GM12878 (cell line): ENCODE data around the gene BEST4. TPM values are rescaled to one million over a fixed set of nuclear protein-coding genes. Genes with fewer than 3 reads are reported as not detected.

ENCODE experiments used
- BHLHE40 ChIP-seq, 2 experiments: fragments of 450-650 bp in 1 of 2; IDR thresholded peaks; 2 replicates each; pipeline ENCODE4 v1.6.1; 2011 to 2017; ENCODE audit warnings: low read depth in 2 of 2, borderline replicate concordance in 1 of 2, improper control_type of control experiment in 1 of 2, low read length in 1 of 2, mild to moderate bottlenecking in 1 of 2
- CBX3 ChIP-seq: fragments of 200-600 bp; sonication (generic); IDR thresholded peaks from 2 replicates; pipeline ENCODE4 v1.6.1; 2016; ENCODE audit warnings: low read depth, borderline replicate concordance
- KDM1A ChIP-seq: fragments of 200-600 bp; sonication (generic); IDR thresholded peaks from 2 replicates; pipeline ENCODE4 v1.6.1; 2016; ENCODE audit warnings: borderline replicate concordance
- MEF2B ChIP-seq: fragments of 450-650 bp; IDR thresholded peaks from 2 replicates; pipeline ENCODE4 v1.6.1; 2018; ENCODE audit warnings: mild to moderate bottlenecking, moderate library complexity; ENCODE audit not compliant: partially characterized antibody, poor library complexity, severe bottlenecking
- MTA2 ChIP-seq: fragments of 450-650 bp; IDR thresholded peaks from 2 replicates; pipeline ENCODE4 v1.6.1; 2016; ENCODE audit warnings: low read depth, mild to moderate bottlenecking, moderate library complexity
- NFXL1 ChIP-seq: fragments of 450-650 bp; IDR thresholded peaks from 2 replicates; pipeline ENCODE4 v1.6.1; 2017; ENCODE audit warnings: antibody characterized with exemption, mild to moderate bottlenecking, borderline replicate concordance
- POLR2A ChIP-seq: IDR thresholded peaks from 2 replicates; pipeline ENCODE4 v1.6.1; 2011; ENCODE audit warnings: low read depth, mild to moderate bottlenecking, low read length
- RCOR1 ChIP-seq: conservative IDR thresholded peaks from 2 replicates; pipeline ENCODE4 v1.6.1; 2012; ENCODE audit warnings: low read depth, low read length, improper control_type of control experiment
- STAT1 ChIP-seq: fragments of 450-650 bp; conservative IDR thresholded peaks from 2 replicates; pipeline ENCODE4 v1.6.1; 2014; ENCODE audit warnings: antibody characterized with exemption, mild to moderate bottlenecking
- YBX1 ChIP-seq: fragments of 450-650 bp; IDR thresholded peaks from 2 replicates; pipeline ENCODE4 v1.6.1; 2016; ENCODE audit warnings: antibody characterized with exemption
- YY1 ChIP-seq: IDR thresholded peaks from 2 replicates; pipeline ENCODE4 v1.6.1; 2011; ENCODE audit warnings: low read depth, mild to moderate bottlenecking, low read length
- ZNF217 ChIP-seq: fragments of 450-650 bp; IDR thresholded peaks from 2 replicates; pipeline ENCODE4 v1.6.1; 2017; ENCODE audit warnings: antibody characterized with exemption, mild to moderate bottlenecking
- ZNF274 ChIP-seq: IDR thresholded peaks from one replicate; pipeline ENCODE4 v1.8.0; 2011; ENCODE audit not compliant: insufficient read length, insufficient read depth
- polyA plus RNA-seq, 11 experiments: library from polyadenylated mRNA; depleted of rRNA in 4 of 11; unstranded in 6 of 11; stranded (reverse) in 5 of 11; fragments of >200 nt; fragmentation: Nextera tagmentation in 4 of 11; fragmentation: Illumina TruSeq in 1 of 11; extraction: Ambion mirVana in 4 of 11; extraction: Trizol in 1 of 11; gene quantifications; 1 replicate in 1 of 11; 2 replicates in 10 of 11; pipeline versions ENCODE4 v1.2.1 to v1.2.3, GENCODE V29; 2011 to 2016; ENCODE audit warnings: inconsistent platforms in 2 of 11, missing spikeins in 2 of 11, low read depth in 1 of 11
- total RNA-seq, 4 experiments: library from RNA; depleted of rRNA in 3 of 4; stranded (reverse); fragments of >200 nt in 3 of 4; fragmentation: Illumina TruSeq in 1 of 4; extraction: Trizol in 1 of 4; gene quantifications; 2 replicates each; pipeline versions ENCODE4 v1.2.1 to v1.2.3, GENCODE V29; 2013 to 2021
- TF ChIP-seq, protein P1 (sequence below): fragments of 450-650 bp; IDR thresholded peaks from 2 replicates; pipeline ENCODE4 v1.6.1; 2017; ENCODE audit warnings: antibody characterized with exemption, mild to moderate bottlenecking, moderate library complexity
- TF ChIP-seq, protein P2 (sequence below): IDR thresholded peaks from 2 replicates; pipeline ENCODE4 v1.6.1; 2011; ENCODE audit warnings: mild to moderate bottlenecking, low read depth, low read length, moderate library complexity; ENCODE audit not compliant: insufficient replicate concordance
- TF ChIP-seq, protein P3 (sequence below): fragments of 450-650 bp; IDR thresholded peaks from 2 replicates; pipeline ENCODE4 v1.6.1; 2017; ENCODE audit warnings: mild to moderate bottlenecking
- TF ChIP-seq, protein P4 (sequence below): fragments of 450-650 bp; IDR thresholded peaks from 2 replicates; pipeline ENCODE4 v1.6.1; 2016; ENCODE audit warnings: mild to moderate bottlenecking, moderate library complexity, borderline replicate concordance
- TF ChIP-seq, protein P5 (sequence below): IDR thresholded peaks from 2 replicates; pipeline ENCODE4 v1.6.1; 2012; ENCODE audit warnings: low read length, inconsistent platforms

BEST4 gene
- total and polyA plus RNA-seq, 10 of the 15 experiments (the other 5 are each of a cell fraction or from before 2014, with no cell fraction given): 0.06 to 1.3 (median 0.42) TPM

DNA sequence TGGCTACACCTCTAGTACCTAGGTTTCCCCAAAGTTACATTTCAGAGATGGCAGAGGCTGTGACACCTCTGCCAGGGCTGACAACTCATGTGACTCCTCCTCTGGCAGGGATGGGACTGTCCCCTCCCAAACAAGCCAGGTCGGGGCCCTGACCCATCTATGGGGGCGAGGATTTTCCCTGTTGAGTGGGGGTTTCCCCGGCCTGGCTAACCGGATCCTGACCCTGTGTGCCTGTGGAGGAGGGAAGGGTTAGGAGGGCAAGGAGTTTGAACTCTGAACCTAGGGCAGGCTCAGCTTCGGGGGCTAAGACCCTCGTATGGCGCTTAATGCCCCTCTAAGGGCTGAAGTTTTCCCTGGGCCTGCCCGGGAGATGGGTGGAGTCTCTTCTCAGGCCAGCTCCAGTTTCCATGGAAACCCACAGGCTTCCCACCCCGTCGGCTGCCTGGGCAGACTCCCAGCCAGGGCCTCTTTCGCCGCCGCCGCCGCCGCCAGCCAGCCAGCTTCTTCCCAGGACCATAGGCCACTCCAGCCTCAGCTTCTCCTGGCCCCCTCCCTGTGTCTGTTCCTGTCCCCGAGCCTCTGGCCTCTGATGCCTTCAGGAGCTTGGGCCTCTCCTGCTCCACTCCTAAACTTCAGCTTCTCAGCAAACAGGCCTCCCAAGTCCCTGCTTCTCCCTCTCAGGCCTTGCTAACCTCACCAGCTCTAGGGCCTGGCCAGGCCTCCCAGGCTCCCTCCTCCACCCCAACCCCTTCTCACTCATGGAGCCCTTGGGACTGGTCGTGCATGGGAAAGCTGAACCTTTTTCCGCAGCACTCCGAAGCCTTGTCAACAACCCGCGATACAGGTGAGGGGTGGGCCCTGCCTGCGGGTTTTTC, 20.3 kb upstream of the BEST4 start, which contains the start of gene BTBD19 (continued):
- TF ChIP-seq, protein P1, sequence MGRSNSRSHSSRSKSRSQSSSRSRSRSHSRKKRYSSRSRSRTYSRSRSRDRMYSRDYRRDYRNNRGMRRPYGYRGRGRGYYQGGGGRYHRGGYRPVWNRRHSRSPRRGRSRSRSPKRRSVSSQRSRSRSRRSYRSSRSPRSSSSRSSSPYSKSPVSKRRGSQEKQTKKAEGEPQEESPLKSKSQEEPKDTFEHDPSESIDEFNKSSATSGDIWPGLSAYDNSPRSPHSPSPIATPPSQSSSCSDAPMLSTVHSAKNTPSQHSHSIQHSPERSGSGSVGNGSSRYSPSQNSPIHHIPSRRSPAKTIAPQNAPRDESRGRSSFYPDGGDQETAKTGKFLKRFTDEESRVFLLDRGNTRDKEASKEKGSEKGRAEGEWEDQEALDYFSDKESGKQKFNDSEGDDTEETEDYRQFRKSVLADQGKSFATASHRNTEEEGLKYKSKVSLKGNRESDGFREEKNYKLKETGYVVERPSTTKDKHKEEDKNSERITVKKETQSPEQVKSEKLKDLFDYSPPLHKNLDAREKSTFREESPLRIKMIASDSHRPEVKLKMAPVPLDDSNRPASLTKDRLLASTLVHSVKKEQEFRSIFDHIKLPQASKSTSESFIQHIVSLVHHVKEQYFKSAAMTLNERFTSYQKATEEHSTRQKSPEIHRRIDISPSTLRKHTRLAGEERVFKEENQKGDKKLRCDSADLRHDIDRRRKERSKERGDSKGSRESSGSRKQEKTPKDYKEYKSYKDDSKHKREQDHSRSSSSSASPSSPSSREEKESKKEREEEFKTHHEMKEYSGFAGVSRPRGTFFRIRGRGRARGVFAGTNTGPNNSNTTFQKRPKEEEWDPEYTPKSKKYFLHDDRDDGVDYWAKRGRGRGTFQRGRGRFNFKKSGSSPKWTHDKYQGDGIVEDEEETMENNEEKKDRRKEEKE: no peak
- TF ChIP-seq BHLHE40 (IDR thresholded peaks at IDR 0.05; ENCODE audit: borderline replicate concordance in 1 of 2, low read depth in 2 of 2, low read length in 1 of 2): peak in 1 of 2 experiments; percentile 33; a peak in 1 of 4 replicates
- TF ChIP-seq, protein P2, sequence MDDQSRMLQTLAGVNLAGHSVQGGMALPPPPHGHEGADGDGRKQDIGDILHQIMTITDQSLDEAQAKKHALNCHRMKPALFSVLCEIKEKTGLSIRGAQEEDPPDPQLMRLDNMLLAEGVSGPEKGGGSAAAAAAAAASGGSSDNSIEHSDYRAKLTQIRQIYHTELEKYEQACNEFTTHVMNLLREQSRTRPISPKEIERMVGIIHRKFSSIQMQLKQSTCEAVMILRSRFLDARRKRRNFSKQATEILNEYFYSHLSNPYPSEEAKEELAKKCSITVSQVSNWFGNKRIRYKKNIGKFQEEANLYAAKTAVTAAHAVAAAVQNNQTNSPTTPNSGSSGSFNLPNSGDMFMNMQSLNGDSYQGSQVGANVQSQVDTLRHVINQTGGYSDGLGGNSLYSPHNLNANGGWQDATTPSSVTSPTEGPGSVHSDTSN: no peak
- TF ChIP-seq NFXL1: no peak
- no peak for TF ChIP-seq RCOR1
- TF ChIP-seq, protein P3, sequence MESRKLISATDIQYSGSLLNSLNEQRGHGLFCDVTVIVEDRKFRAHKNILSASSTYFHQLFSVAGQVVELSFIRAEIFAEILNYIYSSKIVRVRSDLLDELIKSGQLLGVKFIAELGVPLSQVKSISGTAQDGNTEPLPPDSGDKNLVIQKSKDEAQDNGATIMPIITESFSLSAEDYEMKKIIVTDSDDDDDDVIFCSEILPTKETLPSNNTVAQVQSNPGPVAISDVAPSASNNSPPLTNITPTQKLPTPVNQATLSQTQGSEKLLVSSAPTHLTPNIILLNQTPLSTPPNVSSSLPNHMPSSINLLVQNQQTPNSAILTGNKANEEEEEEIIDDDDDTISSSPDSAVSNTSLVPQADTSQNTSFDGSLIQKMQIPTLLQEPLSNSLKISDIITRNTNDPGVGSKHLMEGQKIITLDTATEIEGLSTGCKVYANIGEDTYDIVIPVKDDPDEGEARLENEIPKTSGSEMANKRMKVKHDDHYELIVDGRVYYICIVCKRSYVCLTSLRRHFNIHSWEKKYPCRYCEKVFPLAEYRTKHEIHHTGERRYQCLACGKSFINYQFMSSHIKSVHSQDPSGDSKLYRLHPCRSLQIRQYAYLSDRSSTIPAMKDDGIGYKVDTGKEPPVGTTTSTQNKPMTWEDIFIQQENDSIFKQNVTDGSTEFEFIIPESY: peak; percentile 79
- no peak for TF ChIP-seq MEF2B
- no peak for TF ChIP-seq YBX1
- TF ChIP-seq MTA2: 0 out of 2 replicates have a peak, but pooled peaks have one; percentile 13
- TF ChIP-seq ZNF217: no peak
- no peak for TF ChIP-seq YY1
- no peak for TF ChIP-seq STAT1
- peak; percentile 4; the same call in 1 of the 2 replicates for TF ChIP-seq POLR2A
- TF ChIP-seq, protein P4, sequence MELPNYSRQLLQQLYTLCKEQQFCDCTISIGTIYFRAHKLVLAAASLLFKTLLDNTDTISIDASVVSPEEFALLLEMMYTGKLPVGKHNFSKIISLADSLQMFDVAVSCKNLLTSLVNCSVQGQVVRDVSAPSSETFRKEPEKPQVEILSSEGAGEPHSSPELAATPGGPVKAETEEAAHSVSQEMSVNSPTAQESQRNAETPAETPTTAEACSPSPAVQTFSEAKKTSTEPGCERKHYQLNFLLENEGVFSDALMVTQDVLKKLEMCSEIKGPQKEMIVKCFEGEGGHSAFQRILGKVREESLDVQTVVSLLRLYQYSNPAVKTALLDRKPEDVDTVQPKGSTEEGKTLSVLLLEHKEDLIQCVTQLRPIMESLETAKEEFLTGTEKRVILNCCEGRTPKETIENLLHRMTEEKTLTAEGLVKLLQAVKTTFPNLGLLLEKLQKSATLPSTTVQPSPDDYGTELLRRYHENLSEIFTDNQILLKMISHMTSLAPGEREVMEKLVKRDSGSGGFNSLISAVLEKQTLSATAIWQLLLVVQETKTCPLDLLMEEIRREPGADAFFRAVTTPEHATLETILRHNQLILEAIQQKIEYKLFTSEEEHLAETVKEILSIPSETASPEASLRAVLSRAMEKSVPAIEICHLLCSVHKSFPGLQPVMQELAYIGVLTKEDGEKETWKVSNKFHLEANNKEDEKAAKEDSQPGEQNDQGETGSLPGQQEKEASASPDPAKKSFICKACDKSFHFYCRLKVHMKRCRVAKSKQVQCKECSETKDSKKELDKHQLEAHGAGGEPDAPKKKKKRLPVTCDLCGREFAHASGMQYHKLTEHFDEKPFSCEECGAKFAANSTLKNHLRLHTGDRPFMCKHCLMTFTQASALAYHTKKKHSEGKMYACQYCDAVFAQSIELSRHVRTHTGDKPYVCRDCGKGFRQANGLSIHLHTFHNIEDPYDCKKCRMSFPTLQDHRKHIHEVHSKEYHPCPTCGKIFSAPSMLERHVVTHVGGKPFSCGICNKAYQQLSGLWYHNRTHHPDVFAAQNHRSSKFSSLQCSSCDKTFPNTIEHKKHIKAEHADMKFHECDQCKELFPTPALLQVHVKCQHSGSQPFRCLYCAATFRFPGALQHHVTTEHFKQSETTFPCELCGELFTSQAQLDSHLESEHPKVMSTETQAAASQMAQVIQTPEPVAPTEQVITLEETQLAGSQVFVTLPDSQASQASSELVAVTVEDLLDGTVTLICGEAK: no peak
- TF ChIP-seq, protein P5, sequence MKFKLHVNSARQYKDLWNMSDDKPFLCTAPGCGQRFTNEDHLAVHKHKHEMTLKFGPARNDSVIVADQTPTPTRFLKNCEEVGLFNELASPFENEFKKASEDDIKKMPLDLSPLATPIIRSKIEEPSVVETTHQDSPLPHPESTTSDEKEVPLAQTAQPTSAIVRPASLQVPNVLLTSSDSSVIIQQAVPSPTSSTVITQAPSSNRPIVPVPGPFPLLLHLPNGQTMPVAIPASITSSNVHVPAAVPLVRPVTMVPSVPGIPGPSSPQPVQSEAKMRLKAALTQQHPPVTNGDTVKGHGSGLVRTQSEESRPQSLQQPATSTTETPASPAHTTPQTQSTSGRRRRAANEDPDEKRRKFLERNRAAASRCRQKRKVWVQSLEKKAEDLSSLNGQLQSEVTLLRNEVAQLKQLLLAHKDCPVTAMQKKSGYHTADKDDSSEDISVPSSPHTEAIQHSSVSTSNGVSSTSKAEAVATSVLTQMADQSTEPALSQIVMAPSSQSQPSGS: no peak
- no peak for TF ChIP-seq KDM1A
- no peak for TF ChIP-seq CBX3
- no peak for TF ChIP-seq ZNF274
